ENCODE results near the gene CLPTM1. TPM values are rescaled to one million over a fixed set of nuclear protein-coding genes. Genes with fewer than 3 reads are reported as not detected.
"Not testable (repeated sequence)": the region's sequence is repeated elsewhere in the genome, so short reads cannot be mapped to it uniquely, and the experiment has no call there.

CLPTM1 gene
- total RNA-seq, 2 donors from 2014 or later = 82.7 to 94.4 TPM

DNA sequence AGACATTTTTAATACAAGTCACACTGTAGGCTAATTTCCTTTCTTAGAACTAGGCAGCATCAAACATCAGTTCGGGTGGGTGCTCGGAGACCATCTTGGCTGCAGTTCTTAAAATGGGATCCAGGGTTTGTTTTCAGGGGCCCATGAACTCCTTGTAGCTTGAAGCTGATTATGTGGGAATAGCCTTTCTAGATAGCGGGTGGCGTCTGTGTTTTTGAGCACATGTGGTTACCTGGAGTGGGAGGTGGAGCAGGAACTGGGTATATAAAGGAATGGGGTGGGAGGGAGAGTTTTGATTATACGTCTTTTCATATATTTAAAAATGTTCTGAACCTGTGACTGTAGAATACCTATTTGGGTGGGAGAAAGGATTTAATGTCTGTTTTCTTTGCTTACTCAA, 12.9 kb downstream of the CLPTM1 start:
- no peak overlapping the region for H3K4me3 Mint-ChIP-seq
- Histone ChIP-seq H3K27me3 (ENCODE audit: control insufficient read depth, insufficient read depth, low read length, poor library complexity, severe bottlenecking) (no peaks in the 10 kb centered on the region), H3K9me3 (ENCODE audit: control insufficient read depth, low read length) (no peaks in the 10 kb centered on the region), H3K9ac (ENCODE audit: extremely low read depth, low read length, poor library complexity, severe bottlenecking) (no peak overlapping the region), H3K27ac (ENCODE audit: low read depth, low read length) (no peak overlapping the region), H3K4me1 (ENCODE audit: control insufficient read depth, insufficient read depth, low read length) (no peaks in the 10 kb centered on the region), H3K36me3 (ENCODE audit: control insufficient read depth, insufficient read depth, low read length) (peaks cover 35% of the 10 kb centered on the region), H3K4me3 (ENCODE audit: low read length) (no peak overlapping the region)
- no peaks in the 10 kb centered on the region for H3K4me1 Mint-ChIP-seq
- H3K36me3 Mint-ChIP-seq (ENCODE audit: low read depth) = peaks cover 39% of the 10 kb centered on the region
- no peaks in the 10 kb centered on the region for H3K9me3 Mint-ChIP-seq
- H3K27me3 Mint-ChIP-seq (ENCODE audit: insufficient read depth) = no peaks in the 10 kb centered on the region
- WGBS, 2 experiments (ENCODE audit: insufficient coverage in 1 of 2, insufficient read length in 1 of 2) = 95% methylated on average over 4 to 5 of the region's 5 CpGs
- no peak for DNase-seq
- no peak overlapping the region for H3K27ac Mint-ChIP-seq
- TF ChIP-seq, protein P1, sequence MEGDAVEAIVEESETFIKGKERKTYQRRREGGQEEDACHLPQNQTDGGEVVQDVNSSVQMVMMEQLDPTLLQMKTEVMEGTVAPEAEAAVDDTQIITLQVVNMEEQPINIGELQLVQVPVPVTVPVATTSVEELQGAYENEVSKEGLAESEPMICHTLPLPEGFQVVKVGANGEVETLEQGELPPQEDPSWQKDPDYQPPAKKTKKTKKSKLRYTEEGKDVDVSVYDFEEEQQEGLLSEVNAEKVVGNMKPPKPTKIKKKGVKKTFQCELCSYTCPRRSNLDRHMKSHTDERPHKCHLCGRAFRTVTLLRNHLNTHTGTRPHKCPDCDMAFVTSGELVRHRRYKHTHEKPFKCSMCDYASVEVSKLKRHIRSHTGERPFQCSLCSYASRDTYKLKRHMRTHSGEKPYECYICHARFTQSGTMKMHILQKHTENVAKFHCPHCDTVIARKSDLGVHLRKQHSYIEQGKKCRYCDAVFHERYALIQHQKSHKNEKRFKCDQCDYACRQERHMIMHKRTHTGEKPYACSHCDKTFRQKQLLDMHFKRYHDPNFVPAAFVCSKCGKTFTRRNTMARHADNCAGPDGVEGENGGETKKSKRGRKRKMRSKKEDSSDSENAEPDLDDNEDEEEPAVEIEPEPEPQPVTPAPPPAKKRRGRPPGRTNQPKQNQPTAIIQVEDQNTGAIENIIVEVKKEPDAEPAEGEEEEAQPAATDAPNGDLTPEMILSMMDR (conservative IDR thresholded peaks at IDR 0.05) = no peak

- whole genome bisulfite sequencing, 2 experiments (ENCODE audit: insufficient coverage in 1 of 2, insufficient read length in 1 of 2) = 95 to 100% methylated on average over 2 to 4 of the region's 4 CpGs
- Mint-ChIP-seq H3K27me3 (ENCODE audit: insufficient read depth) (no peaks in the 10 kb centered on the region), H3K4me3 (no peak overlapping the region), H3K4me1 (no peaks in the 10 kb centered on the region), H3K27ac (no peak overlapping the region), H3K9me3 (no peaks in the 10 kb centered on the region), H3K36me3 (ENCODE audit: low read depth) (peaks cover 43% of the 10 kb centered on the region)
- Histone ChIP-seq H3K27me3 (ENCODE audit: control insufficient read depth, insufficient read depth, low read length, poor library complexity, severe bottlenecking) (no peaks in the 10 kb centered on the region), H3K4me3 (ENCODE audit: low read length) (no peak overlapping the region), H3K36me3 (ENCODE audit: control insufficient read depth, insufficient read depth, low read length) (peaks cover 35% of the 10 kb centered on the region), H3K9ac (ENCODE audit: extremely low read depth, low read length, poor library complexity, severe bottlenecking) (no peak overlapping the region), H3K4me1 (ENCODE audit: control insufficient read depth, insufficient read depth, low read length) (no peaks in the 10 kb centered on the region), H3K27ac (ENCODE audit: low read depth, low read length) (no peak overlapping the region), H3K9me3 (ENCODE audit: control insufficient read depth, low read length) (no peaks in the 10 kb centered on the region)
- no peak for DNase-seq
- TF ChIP-seq, protein P1 (conservative IDR thresholded peaks at IDR 0.05) = no peak
Observed at GRCh38 chr19:44968670-44969069, 13.5 kb downstream of the CLPTM1 start.

DNA sequence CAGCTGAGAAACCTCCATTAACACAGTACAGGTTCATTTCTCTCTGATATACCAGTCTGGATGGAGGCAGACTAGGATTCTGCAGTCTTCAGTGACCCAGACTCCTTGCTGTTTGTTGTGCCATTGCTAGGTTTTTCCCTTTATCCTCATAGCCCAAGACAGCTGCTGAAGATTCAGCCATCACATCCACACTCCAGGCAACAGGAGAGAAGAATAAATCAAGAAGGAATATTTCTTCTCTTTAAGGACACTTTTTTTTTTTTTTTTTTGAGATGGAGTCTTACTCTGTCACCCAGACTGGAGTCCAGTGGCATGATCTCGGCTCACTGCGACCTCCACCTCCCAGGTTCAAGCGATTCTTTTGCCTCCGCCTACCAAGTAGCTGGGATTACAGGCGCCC, 14.3 kb downstream of the CLPTM1 start:
- H3K36me3 Mint-ChIP-seq (ENCODE audit: low read depth) = peaks cover 45% of the 10 kb centered on the region

DNA sequence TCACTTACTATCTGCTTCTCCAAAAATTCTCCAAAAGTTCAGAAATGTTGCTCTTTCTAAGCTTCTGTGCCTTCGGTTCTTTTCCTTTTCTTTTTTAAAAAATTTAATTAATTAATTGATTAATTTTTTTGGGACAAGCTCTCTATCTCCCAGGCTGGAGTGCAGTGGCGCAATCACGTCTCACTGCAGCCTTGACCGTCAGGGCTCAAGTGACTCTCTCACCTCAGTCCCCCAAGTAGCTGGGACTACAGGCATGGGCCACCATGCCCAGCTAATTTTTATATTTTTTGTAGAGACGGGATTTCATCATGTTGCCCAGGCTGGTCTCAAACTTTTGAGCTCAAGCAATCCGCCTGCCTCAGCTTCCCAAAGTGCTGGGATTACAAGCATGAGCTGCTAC, 16.3 kb downstream of the CLPTM1 start:
- H3K4me1 Mint-ChIP-seq; H3K9me3 ChIP-seq (ENCODE audit: control insufficient read depth, low read length); H3K9me3 Mint-ChIP-seq; H3K27ac Mint-ChIP-seq; H3K4me1 ChIP-seq (ENCODE audit: control insufficient read depth, insufficient read depth, low read length); H3K27me3 Mint-ChIP-seq (ENCODE audit: insufficient read depth); H3K9ac ChIP-seq (ENCODE audit: extremely low read depth, low read length, poor library complexity, severe bottlenecking); H3K4me3 ChIP-seq (ENCODE audit: low read length); H3K27me3 ChIP-seq (ENCODE audit: control insufficient read depth, insufficient read depth, low read length, poor library complexity, severe bottlenecking); H3K27ac ChIP-seq (ENCODE audit: low read depth, low read length); H3K4me3 Mint-ChIP-seq; DNase-seq: not testable (repeated sequence)
- WGBS, 2 experiments (ENCODE audit: insufficient coverage in 1 of 2, insufficient read length in 1 of 2) = 82 to 88% methylated on average over 5 to 6 of the region's 6 CpGs
- peaks cover 52% of the 10 kb centered on the region for H3K36me3 ChIP-seq (ENCODE audit: control insufficient read depth, insufficient read depth, low read length)
- H3K36me3 Mint-ChIP-seq (ENCODE audit: low read depth) = peaks cover 46% of the 10 kb centered on the region

More for the DNA sequence above, 14.3 kb downstream of the CLPTM1 start:
- Mint-ChIP-seq H3K9me3 (no peaks in the 10 kb centered on the region), H3K27ac (no peak overlapping the region), H3K4me3 (no peak overlapping the region), H3K4me1 (no peaks in the 10 kb centered on the region), H3K27me3 (ENCODE audit: insufficient read depth) (no peaks in the 10 kb centered on the region)
- H3K27me3 ChIP-seq (ENCODE audit: control insufficient read depth, insufficient read depth, low read length, poor library complexity, severe bottlenecking) = no peaks in the 10 kb centered on the region
- 100% methylated on average over 4 of the region's 5 CpGs; no CpG with 5 or more reads in 1 of the 2 experiments for WGBS, 2 experiments (ENCODE audit: insufficient coverage in 1 of 2, insufficient read length in 1 of 2)
- H3K4me3 ChIP-seq (ENCODE audit: low read length) = no peak overlapping the region
- no peak for DNase-seq
- no peaks in the 10 kb centered on the region for H3K9me3 ChIP-seq (ENCODE audit: control insufficient read depth, low read length)
- H3K27ac ChIP-seq (ENCODE audit: low read depth, low read length) = no peak overlapping the region
- TF ChIP-seq, protein P1 (conservative IDR thresholded peaks at IDR 0.05) = no peak
- H3K9ac ChIP-seq (ENCODE audit: extremely low read depth, low read length, poor library complexity, severe bottlenecking) = no peak overlapping the region
- peaks cover 41% of the 10 kb centered on the region for H3K36me3 ChIP-seq (ENCODE audit: control insufficient read depth, insufficient read depth, low read length)
- no peaks in the 10 kb centered on the region for H3K4me1 ChIP-seq (ENCODE audit: control insufficient read depth, insufficient read depth, low read length)

Measured in endodermal cell (in vitro differentiated cells).